GM18873 (cell line): ENCODE measurements around the gene DPF3.

Experiments
- ATAC-seq: cut with Tn5 transposase; IDR thresholded peaks from one replicate; pipeline ENCODE4 v1.9.1; 2021; ENCODE audit warnings: mild to moderate bottlenecking, moderate library complexity, moderate number of reproducible peaks; ENCODE audit not compliant: unreplicated experiment, low FRiP score

DPF3 gene

DNA sequence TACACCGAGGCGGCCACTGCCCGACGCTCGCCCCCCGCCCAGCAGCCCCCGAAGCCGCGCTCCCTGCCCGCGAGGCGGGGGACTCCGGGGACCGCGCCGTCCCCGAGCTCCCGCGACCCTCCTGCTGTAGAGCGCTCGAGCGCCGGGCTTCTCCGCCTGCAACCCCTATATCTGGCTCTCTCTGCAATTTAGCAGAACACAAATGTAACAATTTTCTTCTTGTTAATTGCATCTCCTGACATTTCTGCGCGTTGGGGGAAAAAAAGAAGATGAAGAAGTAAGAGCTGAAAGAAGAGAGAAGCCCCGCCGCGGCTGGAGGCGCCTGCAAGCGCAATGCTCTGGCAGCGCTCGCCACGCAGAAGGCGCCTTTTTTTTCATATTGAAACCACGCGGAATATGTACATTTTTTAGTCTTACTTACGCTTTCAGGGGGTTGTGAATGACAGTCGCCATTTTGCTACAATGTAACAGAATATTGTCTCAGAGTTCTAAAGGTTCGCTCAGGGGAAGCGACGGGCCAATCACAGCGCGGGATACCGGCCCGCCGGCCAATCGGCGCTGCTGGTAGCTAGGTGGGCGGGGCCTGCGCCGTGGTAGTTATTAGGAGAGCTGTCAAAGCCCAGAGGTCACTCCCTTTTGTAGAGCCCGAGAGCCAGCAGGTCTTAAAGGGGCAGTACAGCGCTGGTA, at the start of gene DPF3:
Gene DPF3 (minus strand): TSS at position 466 of the 687 bp plus-strand sequence. CDS start 13 bp downstream, at position 453.
- peak; percentile 98 for ATAC-seq

DNA sequence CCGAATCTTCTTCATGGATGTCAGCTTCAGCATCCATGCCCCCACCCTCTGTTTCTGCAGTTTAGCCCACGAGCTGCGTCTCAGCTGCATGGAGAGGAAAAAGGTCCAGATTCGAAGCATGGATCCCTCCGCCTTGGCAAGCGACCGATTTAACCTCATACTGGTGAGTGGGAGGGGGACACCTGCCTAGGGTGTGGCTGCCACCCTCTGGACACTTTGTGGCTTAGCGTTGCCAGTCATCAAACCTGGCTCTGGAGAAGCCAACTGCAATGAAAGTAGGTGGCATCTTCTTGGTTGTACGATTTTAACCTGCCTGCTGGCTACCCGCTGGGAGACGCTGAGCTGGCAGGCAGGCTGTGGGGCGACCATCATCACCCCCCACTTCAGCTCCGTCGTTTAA, 49.0 kb upstream of the DPF3 start:
- ATAC-seq: no peak

DNA sequence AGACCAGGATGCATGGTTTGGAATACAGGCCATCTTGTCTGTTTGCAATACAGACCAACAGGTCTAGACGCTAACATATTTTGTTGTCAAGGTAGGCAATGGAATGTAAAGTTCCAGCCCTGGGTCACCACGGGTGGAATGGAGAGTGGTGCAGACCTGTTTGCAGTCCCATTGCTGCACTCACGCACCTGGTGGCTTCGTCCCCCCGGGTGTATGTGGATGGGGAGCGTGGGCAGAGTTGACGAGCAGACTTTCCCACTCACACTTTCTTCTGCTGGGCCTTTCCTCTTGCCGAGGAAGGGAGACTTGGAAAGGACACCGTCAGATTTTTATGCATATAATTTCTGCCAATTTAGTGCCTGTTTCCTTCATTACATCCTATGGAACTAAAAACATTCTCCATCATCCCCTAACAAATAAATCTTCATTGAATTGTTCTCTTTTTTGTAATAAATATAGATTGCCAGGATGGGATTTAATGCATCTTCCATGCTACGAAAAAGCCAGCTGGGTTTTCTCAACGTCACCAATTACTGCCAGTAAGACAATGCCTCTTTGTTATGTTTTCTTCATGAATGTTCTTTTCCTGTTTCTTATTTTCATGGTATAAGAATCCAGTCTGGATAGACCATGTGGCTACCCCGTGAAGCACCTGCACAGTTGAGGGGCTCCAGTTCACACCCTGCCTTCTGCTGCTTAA, 47.5 kb upstream of the DPF3 start:
- ATAC-seq: no peak

DNA sequence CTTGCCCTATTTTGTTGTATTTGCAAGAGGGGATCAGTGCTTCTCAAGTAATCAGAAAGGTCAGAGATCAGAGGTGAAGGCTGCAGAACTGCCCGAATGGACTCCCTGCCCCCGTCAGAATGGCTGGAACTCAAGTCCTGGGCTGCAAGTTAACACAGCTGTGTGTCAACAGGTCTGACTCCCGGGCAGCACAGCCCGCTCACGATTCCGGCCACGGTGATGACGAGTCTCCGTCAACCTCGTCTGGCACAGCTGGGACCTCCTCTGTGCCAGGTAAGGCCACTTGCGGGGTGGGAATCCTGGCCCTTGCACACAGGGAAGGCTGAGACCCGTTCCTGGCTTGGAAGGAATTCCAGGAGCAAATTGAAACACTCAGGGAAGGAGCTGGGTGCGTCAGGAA, 45.7 kb upstream of the DPF3 start:
- ATAC-seq: no peak

DNA sequence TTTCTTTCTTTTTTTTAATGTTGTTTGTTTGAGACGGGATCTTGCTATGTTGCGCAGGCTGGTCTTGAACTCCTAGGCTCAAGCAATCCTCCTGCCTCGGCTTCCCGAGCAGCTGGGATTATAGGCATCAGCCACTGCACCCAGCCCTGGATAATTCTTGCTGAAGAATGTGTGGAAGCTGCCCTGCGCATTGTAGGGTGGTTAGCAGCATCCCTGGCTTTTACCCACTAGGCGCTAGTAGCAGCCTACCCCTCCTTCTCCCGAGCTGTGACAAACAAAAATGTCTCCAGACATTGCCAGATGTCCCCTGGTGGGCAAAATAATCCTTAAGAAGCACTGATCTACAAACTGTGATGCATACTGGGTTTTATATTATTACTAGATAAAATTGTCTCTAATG, 39.0 kb upstream of the DPF3 start:
- ATAC-seq: no peak

DNA sequence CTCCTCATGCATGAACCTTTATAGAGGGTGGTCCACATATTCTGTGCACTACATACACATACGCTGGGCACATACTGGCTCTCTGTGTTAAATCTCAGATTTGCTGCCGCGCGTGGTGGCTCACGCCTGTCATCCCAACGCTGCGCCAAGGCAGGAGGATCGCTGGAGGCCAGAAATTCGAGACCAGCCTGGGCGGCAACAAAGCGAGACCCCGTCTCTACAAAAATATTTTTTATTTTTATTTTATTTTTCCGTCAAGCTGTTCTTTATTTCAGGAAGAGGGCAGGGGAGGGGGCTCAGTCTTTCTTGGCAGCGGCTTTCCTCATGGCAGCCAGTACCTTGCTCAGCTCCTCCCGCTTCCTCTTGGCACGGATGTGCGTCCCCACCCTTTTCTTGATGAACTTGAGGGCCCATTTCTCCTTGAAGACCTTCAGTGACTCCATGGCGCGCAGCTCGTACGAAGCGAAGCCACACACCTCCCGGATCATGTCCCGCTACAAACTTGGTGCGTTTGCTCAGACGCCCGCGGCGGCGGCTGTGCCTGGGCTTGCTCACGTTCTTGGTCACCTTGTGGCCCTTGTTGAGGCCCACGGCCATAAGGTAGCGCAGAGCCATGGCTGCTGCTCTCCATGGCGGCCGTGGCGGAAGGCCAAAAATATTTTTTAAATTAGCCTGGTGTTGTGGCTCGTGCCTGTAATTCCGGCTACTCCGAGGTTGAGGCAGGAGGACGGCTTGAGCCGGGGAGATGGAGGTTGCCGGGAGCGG, 35.6 kb upstream of the DPF3 start:
- no peak for ATAC-seq

DNA sequence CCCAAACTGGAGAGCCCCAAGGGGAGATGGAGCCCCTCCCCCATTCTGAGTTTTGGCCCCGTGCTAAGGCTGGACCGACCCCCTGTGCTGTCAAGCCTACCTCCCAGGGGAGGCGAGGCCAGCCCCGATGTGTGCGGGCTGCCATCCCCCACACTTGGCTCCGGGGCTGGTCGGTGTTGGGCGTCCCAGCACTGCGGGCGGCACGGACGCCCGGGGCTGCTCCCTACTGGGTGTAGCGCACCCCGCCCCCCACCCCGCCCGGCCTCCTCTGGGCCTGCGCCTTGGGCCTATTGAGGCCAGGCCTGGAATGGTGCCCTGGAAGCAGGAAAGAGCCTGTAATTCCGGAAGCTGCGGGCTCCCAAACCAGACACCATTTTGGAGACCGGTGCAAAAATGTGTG, 35.0 kb upstream of the DPF3 start:
- ATAC-seq: no peak

DNA sequence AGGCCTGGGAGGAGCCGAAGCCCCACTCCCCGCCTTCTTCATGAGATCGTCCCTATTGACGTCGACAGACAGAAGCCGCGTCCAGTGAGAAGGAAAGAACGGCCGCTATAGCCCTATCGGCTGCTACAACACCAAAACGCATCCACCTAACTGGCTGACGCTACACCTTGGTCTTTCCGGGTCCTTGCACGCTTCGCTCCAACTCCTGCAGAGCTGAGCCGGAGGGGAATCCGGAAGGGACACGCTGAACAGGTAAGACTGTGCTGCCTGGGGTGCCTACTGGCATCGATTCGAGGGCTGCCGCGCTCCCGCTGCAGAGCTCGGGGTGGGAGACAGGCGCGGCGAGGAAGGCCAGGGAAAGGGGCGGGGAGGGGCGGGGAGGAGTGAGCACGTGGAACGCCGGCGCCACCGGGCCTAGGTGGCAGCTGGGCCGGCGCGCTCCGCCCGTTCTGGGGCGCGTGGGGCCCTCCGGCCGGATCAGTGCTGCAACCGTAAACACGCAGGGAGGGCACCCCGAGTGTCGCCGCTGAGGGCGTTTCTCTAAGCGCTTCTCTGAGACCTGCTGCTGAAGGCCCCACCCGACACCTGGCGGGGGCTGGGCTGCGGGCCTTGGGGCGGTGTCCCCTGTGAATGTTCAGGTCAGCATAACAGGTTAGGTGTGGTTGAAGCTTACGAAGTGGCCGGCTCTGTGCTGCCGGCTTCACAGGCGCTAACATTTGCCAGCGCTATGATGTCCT, 32.6 kb upstream of the DPF3 start, which contains the start of gene DCAF4:
Gene DCAF4 (plus strand): TSS at position 173 of the 737 bp plus-strand sequence. CDS start 11,515 bp downstream, outside the sequence.
- ATAC-seq: peak; percentile 91

DNA sequence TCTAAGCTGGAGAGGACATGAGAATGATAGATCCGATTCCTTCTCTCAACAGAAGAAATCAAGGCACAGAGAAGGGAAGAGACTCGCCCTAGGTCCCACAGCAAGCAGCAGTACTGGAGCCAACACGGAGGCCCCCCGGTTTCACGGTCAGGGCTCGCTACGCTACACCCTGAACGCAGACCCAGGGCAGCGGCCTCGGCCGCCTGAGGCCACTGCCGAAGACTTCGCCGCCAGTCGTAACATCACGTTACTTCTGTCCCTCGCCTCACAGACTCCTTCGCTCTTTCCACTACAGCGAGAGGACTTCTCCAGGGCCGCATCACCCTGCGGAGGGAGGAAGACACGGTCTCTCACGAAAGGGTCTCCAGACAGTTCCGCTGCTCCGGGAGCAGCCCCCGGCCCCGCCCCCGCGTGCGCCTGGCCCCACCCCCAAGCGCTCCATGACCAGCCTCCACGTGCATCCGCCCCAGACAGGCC, 32.0 kb upstream of the DPF3 start:
- peak; percentile 4 for ATAC-seq

DNA sequence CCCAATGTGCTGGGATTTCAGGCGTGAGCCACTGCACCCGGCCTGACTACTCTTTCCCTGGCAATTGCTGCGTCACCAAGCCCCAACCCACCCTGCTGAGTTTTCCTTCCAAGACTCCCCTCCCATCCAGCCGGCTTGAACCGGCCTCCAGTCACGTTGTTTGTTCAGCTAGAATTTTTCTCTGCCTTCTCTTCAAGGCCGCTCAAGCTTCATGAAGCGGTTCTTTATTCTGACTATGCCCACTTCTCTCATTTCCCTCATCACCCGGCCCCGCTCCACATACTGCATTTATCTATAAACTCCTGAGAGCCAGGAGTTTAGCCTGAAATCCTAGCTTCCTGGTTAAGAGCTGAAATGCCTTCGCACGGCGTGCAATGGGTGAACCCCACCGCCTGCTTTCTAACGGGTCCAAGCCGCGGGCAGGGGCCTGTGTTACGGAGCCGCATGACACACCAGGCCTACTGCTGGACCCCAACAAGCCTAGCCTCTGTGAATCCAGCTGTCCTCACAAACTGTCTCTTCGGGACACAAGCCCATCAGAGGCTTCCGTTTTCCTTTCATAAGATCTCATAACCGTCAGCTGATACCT, 31.4 kb upstream of the DPF3 start:
- ATAC-seq: no peak

DNA sequence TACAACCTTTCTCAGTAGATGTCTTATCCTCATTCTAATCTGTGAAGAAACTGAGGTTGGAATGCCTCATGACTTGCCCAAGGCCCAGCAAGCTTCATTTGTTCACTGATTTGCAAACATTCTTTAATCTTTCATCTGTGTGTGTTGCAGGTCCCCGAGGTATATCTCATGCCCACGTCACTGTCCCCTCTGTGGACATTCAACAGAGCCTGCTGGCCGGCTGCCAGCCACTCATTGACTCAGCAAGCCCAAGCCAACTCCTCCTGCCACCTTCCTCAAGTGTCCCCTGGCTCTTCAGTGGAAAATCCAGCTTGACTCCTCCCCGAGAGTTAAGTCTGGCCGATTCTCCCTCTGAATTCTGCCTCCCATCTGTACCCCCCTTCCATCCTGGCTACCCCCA, 30.4 kb upstream of the DPF3 start:
- no peak for ATAC-seq

DNA sequence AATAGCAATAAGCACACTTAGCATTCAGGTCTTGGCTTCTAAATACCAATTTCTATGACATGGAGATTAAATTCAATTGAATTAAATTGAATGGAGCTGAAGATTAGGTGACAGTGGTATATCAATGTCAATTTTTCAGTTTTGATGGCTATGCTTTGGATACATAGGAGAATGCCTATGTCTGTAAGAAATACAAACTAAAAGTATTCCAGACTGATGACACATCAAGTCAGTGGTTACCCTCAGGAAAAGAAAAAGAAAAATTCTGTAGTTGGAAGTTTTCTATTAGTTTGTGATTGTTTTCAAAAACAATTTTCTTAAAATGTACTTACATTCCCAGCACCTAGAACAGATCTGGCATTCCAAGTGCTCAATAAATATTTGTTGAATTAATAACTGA, 27.5 kb upstream of the DPF3 start:
- no peak for ATAC-seq

DNA sequence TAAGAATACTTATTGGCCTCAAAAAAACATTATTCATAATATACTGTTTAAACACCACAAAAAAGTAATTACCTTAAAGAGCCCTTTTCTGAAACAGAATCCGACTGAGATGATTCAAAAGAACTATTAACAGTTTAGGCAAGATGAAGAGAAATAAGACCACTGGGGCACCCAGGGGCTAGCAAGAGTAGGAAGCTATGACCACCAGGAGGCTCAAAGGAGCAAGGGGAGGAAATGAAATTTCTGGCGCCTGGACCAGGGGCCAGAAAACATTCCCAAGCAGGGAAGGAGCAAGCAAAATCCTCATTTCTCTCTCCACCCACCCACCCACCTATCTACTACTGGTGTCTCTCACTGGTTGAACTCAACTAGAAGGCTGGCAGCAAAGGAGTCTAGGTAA, 26.1 kb upstream of the DPF3 start:
- no peak for ATAC-seq

DNA sequence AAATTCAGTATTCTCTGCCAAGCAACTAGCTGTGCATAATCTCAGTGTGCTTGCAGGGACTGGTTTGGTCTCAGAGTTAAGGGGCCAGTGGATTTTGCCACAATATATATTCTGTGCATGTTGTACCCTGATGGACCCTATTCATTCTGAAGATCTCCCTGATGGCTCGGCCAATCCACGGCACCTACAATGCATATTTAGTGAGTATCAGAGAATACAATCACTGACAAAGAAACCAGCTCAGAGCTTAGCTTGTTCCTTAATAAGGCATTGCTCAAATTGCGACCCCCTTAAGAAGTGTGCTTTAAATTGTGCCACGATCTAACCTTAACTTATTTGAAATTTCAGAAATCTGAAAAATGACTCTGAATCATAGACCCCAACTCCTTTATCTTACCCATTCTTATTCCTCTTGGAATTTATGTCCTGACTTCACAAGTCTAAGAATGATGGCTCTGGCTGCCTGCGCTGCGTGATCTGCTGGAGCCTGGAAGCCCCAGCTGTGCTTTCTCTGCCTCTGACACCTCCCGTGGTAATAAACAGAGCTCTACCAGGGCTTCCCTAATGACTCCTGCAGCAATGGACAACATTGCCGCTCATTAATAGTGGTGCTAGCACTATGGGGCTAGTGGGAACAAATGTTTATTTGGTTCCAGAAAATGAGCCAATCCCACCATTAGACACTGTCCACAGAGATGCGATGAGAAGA, 23.3 kb upstream of the DPF3 start:
- ATAC-seq: no peak

DNA sequence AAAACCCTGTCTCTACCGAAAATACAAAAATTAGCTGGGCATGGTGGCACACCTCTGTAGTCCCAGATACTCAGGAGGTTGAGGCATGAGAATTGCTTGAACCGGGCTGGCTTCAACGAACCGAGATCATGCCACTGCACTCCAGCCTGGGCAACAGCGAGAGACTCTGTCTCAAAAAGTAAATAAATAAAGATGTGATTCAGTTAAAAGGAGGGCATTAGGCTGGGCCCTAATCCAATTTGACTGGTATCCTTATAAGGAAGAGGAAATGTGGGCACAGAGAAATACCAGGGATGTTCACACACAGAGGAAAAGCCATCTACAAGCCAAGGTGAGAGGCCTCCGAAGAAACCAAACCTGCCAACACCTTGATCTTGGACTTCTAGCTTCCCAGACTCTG, 22.3 kb upstream of the DPF3 start:
- ATAC-seq: no peak

DNA sequence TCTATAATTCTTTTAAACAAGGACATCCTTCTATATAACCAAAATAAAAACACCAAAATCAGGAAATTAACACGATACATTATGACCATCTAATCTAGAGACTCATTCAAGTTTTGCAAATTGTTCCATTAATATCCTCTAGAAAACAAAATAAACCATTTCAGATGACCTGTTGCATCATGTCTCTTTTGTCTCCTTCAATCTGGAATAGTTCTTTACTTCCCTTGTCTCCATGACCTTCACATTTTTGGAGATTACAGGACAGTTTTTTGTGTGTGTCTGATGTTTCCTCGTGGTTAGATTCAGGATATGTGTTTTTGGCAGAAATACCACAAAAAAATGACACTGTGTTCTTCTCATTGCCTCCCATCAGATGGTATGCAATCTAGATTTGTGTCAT, 19.9 kb upstream of the DPF3 start:
- no peak for ATAC-seq

DNA sequence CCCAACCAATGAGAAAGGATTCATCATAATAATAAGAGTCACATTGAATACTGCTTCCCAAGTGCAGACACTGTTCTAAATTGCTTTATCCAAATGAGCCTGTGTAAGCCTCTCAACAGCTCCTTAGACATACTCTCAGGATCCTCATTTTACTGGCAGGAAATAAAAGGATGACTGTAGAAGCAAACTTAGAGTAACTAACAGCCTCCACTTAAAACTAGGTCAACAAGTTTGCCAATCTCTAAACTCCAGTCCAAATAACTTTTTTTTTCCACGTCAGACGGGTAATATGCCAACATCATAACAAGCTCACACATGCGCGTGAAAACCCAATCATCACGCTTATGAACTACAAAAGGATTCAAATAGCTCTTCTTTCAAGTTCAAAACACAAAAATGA, 15.3 kb upstream of the DPF3 start:
- ATAC-seq: no peak

DNA sequence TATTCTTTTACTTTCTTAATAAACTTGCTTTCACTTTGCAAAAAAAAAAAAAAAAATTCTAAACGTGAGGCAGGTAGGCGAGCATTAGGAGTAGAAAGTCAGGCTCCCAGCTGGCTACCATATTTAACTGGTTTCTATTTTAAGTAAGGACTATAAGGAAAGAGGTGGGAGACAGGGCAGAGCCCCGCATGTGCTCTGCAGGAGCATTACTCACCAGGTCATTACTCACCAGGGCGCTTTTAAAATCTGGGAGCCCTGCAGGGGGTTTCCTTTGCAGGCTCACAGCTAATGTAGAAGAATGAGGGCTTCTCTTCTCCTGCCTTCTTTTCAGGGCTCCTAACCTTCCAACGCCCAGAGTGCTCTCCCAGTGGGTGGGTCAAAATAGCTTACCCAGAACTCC, 14.0 kb upstream of the DPF3 start:
- no peak for ATAC-seq

DNA sequence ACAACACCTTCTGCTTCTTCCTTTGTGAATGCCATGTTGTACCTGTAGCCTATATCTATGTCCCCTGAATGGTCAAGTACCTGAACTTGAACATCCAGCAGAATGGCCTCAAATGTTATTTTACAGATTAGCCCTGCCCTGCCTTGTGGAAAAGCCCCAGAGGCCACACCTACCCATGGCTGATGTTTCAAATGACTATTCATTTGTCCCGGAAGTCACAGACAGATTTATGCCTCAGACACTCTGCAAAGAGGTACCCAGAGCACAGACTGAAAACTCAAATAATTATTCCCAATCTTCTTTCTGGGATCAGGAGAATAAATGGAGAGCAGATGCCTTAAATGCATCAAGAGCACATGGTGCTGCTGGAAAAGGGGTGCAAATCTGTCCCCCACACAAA, 13.0 kb upstream of the DPF3 start:
- ATAC-seq: no peak

DNA sequence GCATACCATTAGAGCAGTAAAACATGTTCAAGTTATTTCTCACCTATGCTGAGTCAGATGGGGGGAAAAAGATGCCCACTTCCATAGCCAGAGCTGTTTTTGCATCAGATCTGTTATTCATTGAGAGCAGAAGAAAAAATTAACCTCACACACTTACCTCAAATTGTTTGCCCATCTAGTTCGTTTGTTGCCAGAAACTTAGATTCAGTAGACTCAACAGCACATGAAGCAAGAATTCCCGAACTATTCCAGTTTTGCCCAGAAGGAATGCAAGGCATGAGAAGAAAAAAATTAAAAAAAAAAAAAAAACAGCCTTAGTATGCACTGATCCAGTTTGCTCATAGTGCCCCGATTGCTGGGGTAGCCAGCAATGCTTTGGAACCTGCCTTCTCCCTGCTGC, 12.4 kb upstream of the DPF3 start:
- no peak for ATAC-seq
